GM18951 (cell line): ENCODE results near the gene TRIM2.

Experiments used
- POLR2A ChIP-seq: IDR thresholded peaks from 4 replicates; pipeline ENCODE4 v1.6.1; 2011; ENCODE audit warnings: mild to moderate bottlenecking; ENCODE audit not compliant: insufficient read length, insufficient read depth; ENCODE audit errors: extremely low read depth
- in situ Hi-C: fragments of 300-500 bp; cut with MboI; formaldehyde crosslinking; loops from one replicate; pipeline ENCODE4 v1.12.0; 2022; ENCODE audit warnings: low sequenced_read_pairs, mixed read lengths, inconsistent platforms; ENCODE audit not compliant: unreplicated experiment

Gene TRIM2

DNA sequence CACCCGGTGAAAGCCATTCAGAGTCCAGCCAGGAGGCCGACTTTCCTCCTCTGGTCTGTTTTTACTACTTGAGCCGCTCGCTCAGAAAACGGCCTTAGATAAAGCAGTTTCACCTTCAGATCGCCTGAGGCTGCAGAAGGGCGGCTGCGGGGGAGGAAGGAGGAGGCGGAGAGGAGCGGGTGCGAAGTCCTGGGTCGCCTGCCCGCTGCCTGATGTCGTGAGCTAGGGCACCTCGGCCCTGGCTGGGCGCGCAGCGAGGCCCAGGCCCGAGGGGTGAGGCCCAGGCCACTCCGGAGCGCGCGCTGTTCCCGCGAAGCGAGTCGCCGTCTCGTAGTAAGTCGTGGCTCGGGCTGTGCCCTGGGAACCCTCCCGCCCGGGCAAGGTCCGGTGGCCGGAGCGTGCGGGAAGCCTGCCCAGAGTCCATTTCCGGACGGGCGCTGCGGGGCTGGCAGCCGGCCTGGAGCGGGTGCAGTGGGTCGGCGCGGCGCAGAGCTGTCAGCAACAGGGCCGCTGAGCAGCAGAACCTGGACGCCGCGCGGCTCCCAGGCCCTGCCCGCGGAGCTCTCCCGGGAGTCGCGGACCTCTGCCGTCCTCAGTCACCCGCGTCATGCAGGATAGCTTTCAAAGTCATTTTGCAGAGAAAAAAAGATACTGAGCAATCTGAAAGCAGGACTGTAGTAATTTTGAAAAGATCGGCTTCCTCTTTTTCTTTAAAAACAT, 18.6 kb downstream of the TRIM2 start:
- in situ Hi-C loops: no loop called here
- no peak for TF ChIP-seq POLR2A

DNA sequence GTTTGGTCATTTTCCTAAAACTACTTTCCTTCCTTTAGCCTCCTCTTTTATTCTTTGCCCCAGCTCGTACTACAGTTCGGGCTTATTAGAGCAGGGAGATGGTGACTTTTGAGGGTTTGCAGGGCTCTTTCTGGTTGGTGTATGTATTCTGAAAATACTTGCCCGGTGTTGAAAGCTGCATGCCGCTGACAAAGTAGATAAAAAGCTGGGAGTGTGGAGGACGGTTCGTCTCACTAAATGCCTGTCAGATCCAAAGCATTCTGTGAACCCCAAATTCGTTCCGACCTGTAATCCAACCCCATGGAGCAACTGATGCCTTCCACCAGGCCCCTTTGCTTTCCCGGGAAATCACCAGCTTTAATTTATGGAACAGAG, 19.2 kb downstream of the TRIM2 start:
- in situ Hi-C loops: no loop called here
- TF ChIP-seq POLR2A: no peak

DNA sequence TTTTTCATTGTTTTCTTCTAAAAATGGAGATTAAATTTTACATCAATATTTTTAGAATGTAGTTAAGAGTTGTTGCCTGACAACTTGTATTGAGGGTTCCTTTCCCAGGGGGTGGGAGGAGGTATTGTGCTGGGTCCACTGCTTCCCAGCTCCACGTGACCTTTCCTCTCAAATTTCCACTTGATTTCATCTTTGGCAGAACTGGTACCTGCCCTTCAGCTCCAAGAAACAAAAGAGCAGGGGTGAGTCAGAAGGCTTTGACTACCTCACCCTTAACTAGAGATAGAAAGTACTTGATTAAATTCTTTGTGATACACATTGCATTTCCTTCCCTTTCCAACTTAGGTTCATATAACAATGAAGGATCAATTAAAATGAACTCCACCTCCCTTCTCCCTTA, 19.7 kb downstream of the TRIM2 start:
- no peak for TF ChIP-seq POLR2A
- in situ Hi-C loops: no loop called here

DNA sequence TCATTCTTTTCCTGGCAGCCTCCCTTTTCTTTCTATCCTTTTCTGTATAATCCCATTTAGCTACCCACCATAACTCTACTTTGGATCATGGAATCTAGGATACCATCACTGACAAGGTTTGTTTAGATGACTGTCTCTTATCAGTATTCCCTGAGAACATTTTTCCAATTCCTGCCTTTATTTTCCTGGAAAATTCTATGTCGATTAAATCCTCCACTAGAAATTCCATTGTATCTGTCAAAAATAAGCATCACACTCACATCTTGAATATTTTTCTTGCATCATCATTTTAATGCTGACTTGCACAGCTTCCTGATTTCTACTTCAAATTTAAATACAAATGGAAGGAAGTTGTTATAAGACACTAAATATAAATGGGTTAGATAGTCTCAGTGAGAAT, 20.2 kb downstream of the TRIM2 start:
- TF ChIP-seq POLR2A: no peak
- in situ Hi-C loops: no loop called here

DNA sequence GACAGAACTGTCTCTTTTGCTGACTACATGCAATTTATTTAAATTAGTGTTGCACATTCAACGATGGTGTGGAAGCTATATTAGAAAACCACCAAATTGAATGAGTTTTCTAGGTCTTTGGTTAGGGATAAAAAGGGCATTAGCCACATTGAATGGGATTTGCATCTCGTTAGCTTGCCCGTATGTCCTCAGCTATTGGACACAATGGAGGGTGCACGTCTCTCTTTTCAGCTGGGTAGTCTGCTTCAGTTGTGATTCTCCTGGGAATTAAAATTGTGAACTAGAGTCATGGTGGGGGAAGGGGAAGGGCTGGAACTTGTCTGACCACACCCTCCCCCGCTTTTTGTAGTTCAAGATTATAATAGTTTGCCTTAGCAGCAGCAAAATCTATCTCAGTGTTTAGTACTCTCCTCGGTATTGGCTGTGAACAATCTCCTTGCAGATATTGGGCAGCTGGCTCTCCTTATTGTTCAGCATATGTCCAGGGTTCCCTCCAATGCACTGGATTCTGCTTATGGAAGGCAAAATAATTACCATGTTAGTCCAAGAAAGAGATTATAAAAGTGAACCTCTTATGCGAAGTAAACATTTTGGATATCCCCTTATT, 23.3 kb downstream of the TRIM2 start:
- TF ChIP-seq POLR2A: no peak
- in situ Hi-C loops: no loop called here

DNA sequence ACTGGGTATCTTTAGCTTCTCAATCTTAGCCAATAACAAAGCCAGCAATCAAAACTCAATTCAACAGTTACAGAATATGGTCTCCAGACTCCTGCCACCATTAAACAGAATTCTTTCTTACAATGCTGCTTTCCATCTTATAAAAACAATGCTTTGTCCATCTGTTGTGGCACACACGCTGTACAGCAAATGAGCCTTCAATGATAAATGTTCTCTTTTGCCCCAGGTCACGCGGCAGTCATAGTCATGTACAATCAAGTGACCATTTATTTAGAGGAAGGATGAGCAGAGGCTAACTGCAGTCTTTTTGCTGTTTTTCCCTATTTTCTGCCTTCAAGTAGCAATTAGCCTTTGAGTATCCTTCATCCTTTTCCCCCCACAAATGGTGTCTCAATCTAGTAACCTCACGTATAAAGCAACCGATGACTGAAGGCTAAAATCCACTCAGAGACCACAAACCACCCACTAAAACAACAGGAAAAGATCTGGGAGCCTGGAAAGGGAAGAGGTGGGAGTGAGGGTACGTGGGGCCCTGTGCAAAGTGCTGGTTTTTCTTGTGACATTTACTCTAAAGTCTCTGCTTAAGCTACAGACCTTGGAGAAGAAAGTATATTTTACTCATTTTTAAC, 24.4 kb downstream of the TRIM2 start:
- in situ Hi-C loops: no loop called here
- TF ChIP-seq POLR2A: no peak

DNA sequence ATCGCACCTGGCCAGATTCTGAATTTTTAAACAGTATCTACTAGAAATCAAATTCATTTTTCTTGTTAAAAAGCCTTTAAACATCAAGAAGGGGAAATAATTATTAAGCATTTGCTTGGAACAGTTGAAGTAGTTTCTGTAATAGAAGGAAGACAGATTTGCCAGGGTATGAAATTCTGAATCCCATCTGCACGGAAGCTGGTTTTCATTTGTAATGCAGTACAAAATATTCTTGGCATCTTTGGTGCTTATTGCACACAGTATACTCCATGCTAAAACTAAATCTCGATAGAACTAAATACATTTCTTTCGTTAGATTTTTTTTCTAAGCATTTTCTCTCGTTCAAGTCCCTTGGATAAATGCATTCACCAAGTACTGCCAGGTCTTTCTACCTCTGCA, 25.3 kb downstream of the TRIM2 start:
- no peak for TF ChIP-seq POLR2A
- in situ Hi-C loops: no loop called here

DNA sequence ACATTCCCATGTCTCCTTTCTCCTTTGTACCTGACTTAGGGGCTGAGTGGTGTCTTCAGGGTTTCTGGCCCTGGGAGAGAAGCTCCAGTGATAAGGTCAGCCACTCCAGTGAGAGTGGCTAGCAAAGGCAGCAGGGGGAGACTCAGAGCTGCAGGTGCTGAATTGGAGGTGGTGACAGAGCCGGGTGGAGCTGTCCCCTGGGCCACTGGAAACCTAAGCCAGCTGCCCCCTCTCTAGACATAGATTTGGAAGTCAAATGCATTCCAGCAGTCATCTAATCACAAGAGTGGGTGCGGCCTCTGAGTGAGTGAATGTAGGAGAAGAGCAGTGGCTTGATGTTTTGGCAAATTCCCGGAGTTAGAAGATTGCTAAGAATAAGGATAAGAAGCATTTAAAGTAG, 28.5 kb downstream of the TRIM2 start:
- TF ChIP-seq POLR2A: no peak
- in situ Hi-C loops: no loop called here

DNA sequence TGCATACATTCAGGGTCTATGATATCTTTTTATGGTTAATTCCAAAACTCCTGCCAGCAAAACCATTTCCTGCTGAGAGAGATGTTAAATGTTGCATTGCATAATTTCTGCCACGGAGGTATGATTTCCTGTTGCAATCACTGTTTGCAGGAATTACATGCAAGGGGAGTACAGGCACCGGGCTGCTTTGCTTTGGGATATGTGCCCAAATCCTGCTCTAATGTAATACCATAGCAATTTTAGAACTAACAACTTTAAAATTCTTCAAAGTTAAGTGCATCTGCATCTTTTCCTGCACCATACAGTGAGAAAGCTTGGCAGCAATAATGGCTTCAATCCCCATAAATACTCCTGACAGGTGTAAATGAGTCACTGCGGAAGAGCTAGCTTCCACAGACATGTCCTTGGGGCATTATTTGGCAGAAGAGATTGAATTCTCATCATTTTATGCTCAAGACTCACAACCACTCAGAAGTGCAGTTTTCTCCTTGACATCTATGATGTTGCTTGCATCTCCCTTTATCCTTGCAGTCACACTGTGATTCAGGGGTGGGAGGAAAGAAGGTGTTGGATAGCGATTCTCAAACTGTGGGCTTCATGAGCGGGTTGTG, 29.6 kb downstream of the TRIM2 start:
- no peak for TF ChIP-seq POLR2A
- in situ Hi-C loops: no loop called here

DNA sequence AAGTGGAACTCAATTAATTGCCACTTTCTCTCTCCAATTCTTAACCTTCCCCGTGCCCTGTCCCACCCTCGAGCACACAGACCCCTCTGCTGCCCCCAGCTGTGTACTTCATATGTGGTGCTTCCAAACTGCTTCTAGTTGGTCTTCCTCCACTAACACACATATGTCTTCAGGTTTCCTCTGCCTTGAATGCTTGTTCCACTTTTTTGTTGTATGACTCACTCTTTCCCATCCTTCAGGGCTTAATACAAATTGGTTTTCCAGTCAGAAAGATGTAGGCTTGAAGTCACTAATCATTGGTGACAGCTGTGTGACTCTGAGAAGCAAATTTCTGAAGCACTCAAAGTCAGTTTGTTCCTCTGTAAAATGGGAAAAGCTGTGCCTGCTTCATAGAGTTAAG, 30.6 kb downstream of the TRIM2 start:
- no peak for TF ChIP-seq POLR2A
- in situ Hi-C loops: no loop called here

DNA sequence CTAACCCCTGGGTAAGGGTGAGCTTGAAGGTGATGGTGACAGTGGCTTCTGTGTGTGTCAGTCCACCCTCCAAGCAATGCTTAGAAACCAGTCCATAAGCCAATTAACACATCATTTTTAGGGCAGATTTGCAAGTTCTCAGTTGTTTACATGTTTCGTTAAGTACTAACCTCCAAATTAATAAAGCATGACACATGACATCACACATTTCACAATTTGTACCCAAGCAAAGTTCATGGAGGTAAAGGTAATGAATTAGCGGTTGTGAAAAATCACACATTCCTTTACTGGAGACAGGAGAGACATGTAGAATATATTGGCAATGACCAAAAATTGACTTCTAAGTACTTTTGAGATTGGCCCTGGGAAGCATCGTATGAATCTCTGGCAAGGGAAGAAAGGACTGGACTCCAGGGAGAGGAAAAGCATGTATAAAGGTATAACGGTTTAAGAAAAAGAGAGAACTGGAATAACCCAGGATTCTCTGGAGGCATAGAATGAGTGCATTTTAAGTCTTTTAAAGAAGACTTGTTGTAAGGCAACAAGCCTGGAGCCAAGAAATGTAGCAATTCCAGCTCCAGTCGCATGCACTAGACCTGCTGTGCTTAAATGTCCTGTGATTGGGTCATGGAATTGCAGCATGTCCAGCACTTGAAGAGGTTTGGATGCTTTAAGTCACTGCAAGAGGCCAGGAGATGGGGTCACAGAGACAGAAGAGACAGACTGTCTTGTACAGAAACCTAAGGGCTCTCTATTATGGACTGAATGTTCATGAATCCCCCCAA, 34.1 kb downstream of the TRIM2 start:
- in situ Hi-C loops: no loop called here
- no peak for TF ChIP-seq POLR2A

DNA sequence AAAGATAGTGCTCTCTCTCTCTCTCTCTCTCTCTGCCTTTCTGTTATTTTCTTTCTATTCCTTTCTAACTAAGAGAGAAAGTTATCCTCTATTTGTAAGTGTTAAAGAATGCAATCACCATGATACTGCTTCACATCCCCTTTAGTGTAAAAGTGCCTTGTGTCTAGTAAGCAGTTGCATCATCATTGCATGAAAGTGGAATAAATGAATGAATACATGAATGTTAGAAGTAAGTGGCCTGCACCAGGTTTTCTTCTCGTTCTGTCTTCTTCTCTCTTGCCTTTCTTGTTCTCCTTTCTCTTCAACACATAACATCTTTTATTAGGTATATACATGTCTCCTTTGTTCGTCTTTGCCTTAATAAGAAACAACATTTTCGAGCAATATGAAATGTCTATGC, 35.2 kb downstream of the TRIM2 start:
- TF ChIP-seq POLR2A: no peak
- in situ Hi-C loops: no loop called here

DNA sequence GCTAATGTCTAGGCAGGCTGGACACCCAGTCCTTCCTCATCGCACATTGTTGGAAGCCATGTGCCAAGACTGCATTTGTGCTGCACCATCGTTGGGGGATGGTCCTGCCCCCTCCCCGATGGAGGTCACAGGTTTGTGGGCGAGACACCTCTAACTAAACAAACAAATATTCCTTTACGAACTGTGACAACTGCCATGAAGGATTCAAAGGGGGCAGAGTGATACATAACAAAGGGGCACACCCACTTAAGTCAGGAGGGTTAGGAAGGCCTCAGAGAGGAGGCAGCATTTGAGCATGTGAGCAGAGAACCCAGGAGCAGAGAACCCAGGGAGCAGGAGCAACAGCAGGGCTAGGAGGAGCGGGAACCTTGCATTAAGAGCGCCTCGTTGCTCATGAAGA, 37.1 kb downstream of the TRIM2 start:
- TF ChIP-seq POLR2A: no peak
- in situ Hi-C loops: no loop called here
